NT2/D1 (cell line): ENCODE data around the gene SLC38A2.

ENCODE experiments used
- DNase-seq: peaks from one replicate; pipeline ENCODE4 v3.0.0-alpha.2; 2011; ENCODE audit warnings: low read depth, low spot score
- H3K27me3 ChIP-seq: 2 replicates; pipeline ENCODE4 v1.6.0; 2011; ENCODE audit warnings: mild to moderate bottlenecking; ENCODE audit not compliant: insufficient read length, insufficient read depth
- H3K36me3 ChIP-seq: 2 replicates; pipeline ENCODE4 v1.6.1; 2011; ENCODE audit warnings: mild to moderate bottlenecking, low read length, mixed read lengths; ENCODE audit not compliant: insufficient read depth, insufficient read length
- H3K4me1 ChIP-seq: 2 replicates; pipeline ENCODE4 v1.5.1; 2011; ENCODE audit not compliant: insufficient read depth, insufficient read length
- H3K4me3 ChIP-seq: 2 replicates; pipeline ENCODE4 v1.5.1; 2011; ENCODE audit warnings: low read depth; ENCODE audit not compliant: insufficient read length
- H3K9ac ChIP-seq: 2 replicates; pipeline ENCODE4 v1.6.0; 2011; ENCODE audit warnings: low read depth; ENCODE audit not compliant: insufficient read length
- H3K9me3 ChIP-seq: 2 replicates; pipeline ENCODE4 v1.5.1; 2011; ENCODE audit warnings: mild to moderate bottlenecking, low read length; ENCODE audit not compliant: insufficient read depth
- SUZ12 ChIP-seq: IDR thresholded peaks from 2 replicates; pipeline ENCODE4 v1.6.1; 2011; ENCODE audit not compliant: insufficient read length, insufficient read depth; ENCODE audit errors: extremely low read depth
- YY1 ChIP-seq: IDR thresholded peaks from 2 replicates; pipeline ENCODE4 v1.6.1; 2011; ENCODE audit not compliant: insufficient read length, insufficient read depth
- ZNF274 ChIP-seq: IDR thresholded peaks from 2 replicates; pipeline ENCODE4 v1.6.1; 2011; ENCODE audit warnings: mild to moderate bottlenecking, low read depth, low read length

The SLC38A2 gene

DNA sequence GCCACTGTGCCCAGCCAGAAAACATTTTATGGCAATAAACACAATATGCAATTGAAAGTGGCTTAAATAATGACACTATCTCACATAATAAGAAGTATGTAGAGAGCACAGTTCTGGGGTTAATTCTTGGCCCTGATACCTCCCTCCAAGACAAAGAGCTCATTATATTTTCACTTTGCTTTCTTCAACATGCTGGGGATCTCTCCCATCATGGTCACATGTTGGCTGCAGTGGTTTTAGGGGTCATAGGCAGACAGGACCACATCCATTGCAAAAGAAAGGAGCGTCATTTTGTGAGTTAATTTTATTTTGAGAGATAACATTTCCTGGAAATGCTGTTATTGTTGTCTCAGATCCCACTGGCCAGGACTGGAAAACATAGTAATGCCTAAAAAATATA is 8.3 kb upstream of the SLC38A2 start:
- Histone ChIP-seq H3K27me3 (no peaks in the 10 kb centered on the region), H3K9me3 (peaks cover 9% of the 10 kb centered on the region; the same call in 1 of the 2 replicates), H3K36me3 (no peaks in the 10 kb centered on the region), H3K9ac (no peak overlapping the region), H3K4me1 (no peaks in the 10 kb centered on the region), H3K4me3 (no peak overlapping the region)
- no peak for TF ChIP-seq SUZ12
- no peak for DNase-seq

- Histone ChIP-seq H3K9me3 (peaks cover 9% of the 10 kb centered on the region; the same call in 1 of the 2 replicates), H3K9ac (no peak overlapping the region), H3K4me1 (no peaks in the 10 kb centered on the region)
These were observed 7.6 kb upstream of the SLC38A2 start for GRCh38 chr12:46380022-46380796.

GRCh38 chr12:46379352-46379751 is 6.8 kb upstream of the SLC38A2 start:
- no peak for TF ChIP-seq YY1
- TF ChIP-seq ZNF274: no peak
- TF ChIP-seq SUZ12: no peak
- Histone ChIP-seq H3K4me1 (no peaks in the 10 kb centered on the region), H3K27me3 (no peaks in the 10 kb centered on the region), H3K9me3 (peaks cover 9% of the 10 kb centered on the region; the same call in 1 of the 2 replicates), H3K9ac (no peak overlapping the region), H3K4me3 (no peak overlapping the region), H3K36me3 (no peaks in the 10 kb centered on the region)
- DNase-seq: no peak

More at GRCh38 chr12:46380022-46380796, 7.6 kb upstream of the SLC38A2 start:
- H3K4me3 ChIP-seq: no peak overlapping the region
- no peaks in the 10 kb centered on the region for H3K27me3 ChIP-seq
- no peak for TF ChIP-seq YY1
- TF ChIP-seq SUZ12: no peak
- no peak for TF ChIP-seq ZNF274
- no peaks in the 10 kb centered on the region for H3K36me3 ChIP-seq
- DNase-seq: no peak

GRCh38 chr12:46378530-46378929 is 6.0 kb upstream of the SLC38A2 start:
- Histone ChIP-seq H3K4me3 (no peak overlapping the region), H3K36me3 (no peaks in the 10 kb centered on the region), H3K9me3 (peaks cover 9% of the 10 kb centered on the region; the same call in 1 of the 2 replicates), H3K27me3 (peaks cover 4% of the 10 kb centered on the region), H3K9ac (no peak overlapping the region), H3K4me1 (no peaks in the 10 kb centered on the region)
- no peak for DNase-seq
- no peak for TF ChIP-seq ZNF274
- TF ChIP-seq YY1: no peak
- TF ChIP-seq SUZ12: no peak

DNA sequence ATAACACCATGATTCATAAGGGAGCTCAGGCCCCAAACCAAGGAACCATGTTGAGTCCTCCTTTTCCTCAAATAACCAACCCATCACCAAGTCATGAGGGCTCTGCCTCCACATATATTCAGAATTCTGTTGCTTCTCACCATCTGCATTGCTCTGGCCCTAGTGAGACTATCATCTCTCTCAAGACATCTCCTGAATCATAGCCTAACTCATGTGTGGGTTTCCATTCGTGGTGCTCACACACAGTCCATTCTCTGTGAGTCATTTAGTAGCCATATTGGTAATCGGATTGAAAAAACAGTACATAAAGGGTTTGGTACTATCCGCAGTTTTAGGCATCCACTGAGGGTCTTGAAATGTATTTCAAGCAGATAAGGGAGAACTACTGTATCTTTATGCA is 5.1 kb upstream of the SLC38A2 start:
- no peak for DNase-seq
- H3K36me3 ChIP-seq: no peaks in the 10 kb centered on the region
- peaks cover 9% of the 10 kb centered on the region; the same call in 1 of the 2 replicates for H3K9me3 ChIP-seq
- peaks cover 5% of the 10 kb centered on the region for H3K27me3 ChIP-seq
- H3K4me3 ChIP-seq: no peak overlapping the region
- TF ChIP-seq SUZ12 (no peak), YY1 (no peak), ZNF274 (no peak)
- H3K4me1 ChIP-seq: no peaks in the 10 kb centered on the region
- no peak overlapping the region for H3K9ac ChIP-seq

- no peak for TF ChIP-seq SUZ12
- TF ChIP-seq YY1: no peak
- no peak for TF ChIP-seq ZNF274
- H3K4me1 ChIP-seq: no peaks in the 10 kb centered on the region
These were observed 4.0 kb upstream of the SLC38A2 start for GRCh38 chr12:46376579-46376978.

GRCh38 chr12:46374711-46375110 is 2.1 kb upstream of the SLC38A2 start:
- peaks cover 15% of the 10 kb centered on the region for H3K36me3 ChIP-seq
- no peak overlapping the region for H3K9ac ChIP-seq
- 0 out of 2 replicates have a peak, but pooled peaks cover 2% of the 10 kb centered on the region for H3K9me3 ChIP-seq
- TF ChIP-seq SUZ12: no peak
- TF ChIP-seq YY1: no peak
- no peak for TF ChIP-seq ZNF274
- no peak overlapping the region for H3K4me3 ChIP-seq
- no peak for DNase-seq
- H3K4me1 ChIP-seq: no peaks in the 10 kb centered on the region
- peaks cover 5% of the 10 kb centered on the region for H3K27me3 ChIP-seq

More at GRCh38 chr12:46376579-46376978, 4.0 kb upstream of the SLC38A2 start:
- peaks cover 5% of the 10 kb centered on the region for H3K27me3 ChIP-seq
- no peak overlapping the region for H3K9ac ChIP-seq
- H3K36me3 ChIP-seq: no peaks in the 10 kb centered on the region
- peaks cover 9% of the 10 kb centered on the region; the same call in 1 of the 2 replicates for H3K9me3 ChIP-seq
- no peak for DNase-seq
- H3K4me3 ChIP-seq: no peak overlapping the region
